Activated CD4-positive, CD25-positive, alpha-beta regulatory T cell treated with anti-CD3 and anti-CD28 coated beads, Interleukin-2, amount 50 U/mL, for 24 hours (primary cell): ENCODE measurements around the gene KRTAP9-8.
"Not testable (repeated sequence)": the region's sequence is repeated elsewhere in the genome, so short reads cannot be mapped to it uniquely, and the experiment has no call there.

Source experiments
- ATAC-seq, 2 donors: fragments of 150-1000 bp; cut with Tn5 transposase; one replicate each; pipeline ENCODE4 v1.10.0; 2021; ENCODE audit warnings: mild to moderate bottlenecking in 1 of 2, moderate library complexity in 1 of 2

Gene KRTAP9-8

GRCh38 chr17:41237949-41238437 is at the start of gene KRTAP9-8:
Gene KRTAP9-8 (plus strand): TSS chr17:41237999. CDS start chr17:41238052, 53 bp downstream.
- ATAC-seq, result not testable (repeated sequence)

- ATAC-seq, result not testable (repeated sequence)
Measured at GRCh38 chr17:41189837-41190318, 47.9 kb upstream of the KRTAP9-8 start, which contains the start of gene KRTAP9-1. Gene KRTAP9-1 (plus strand): TSS chr17:41189887. CDS start chr17:41189887, 0 bp downstream.

- no peak for ATAC-seq
Measured at GRCh38 chr17:41190328-41190727, 47.5 kb upstream of the KRTAP9-8 start.

- no peak for ATAC-seq
Measured at GRCh38 chr17:41196068-41196467, 41.7 kb upstream of the KRTAP9-8 start.

GRCh38 chr17:41199421-41200078 is 38.2 kb upstream of the KRTAP9-8 start:
- no peak for ATAC-seq

GRCh38 chr17:41211845-41212466 is 25.8 kb upstream of the KRTAP9-8 start:
- peak in 1 of 2 donors; percentile 24 for ATAC-seq

GRCh38 chr17:41212524-41213169 is 25.2 kb upstream of the KRTAP9-8 start:
- ATAC-seq, result no peak

GRCh38 chr17:41215681-41216080 is 22.1 kb upstream of the KRTAP9-8 start:
- no peak for ATAC-seq

GRCh38 chr17:41223821-41224220 is 14.0 kb upstream of the KRTAP9-8 start:
- no peak for ATAC-seq

GRCh38 chr17:41226051-41226450 is 11.7 kb upstream of the KRTAP9-8 start:
- no peak for ATAC-seq

- not testable (repeated sequence) for ATAC-seq
Measured at GRCh38 chr17:41226598-41227095, 11.2 kb upstream of the KRTAP9-8 start, which contains the start of gene KRTAP9-2. Gene KRTAP9-2 (plus strand): TSS chr17:41226648. CDS start chr17:41226655, 7 bp downstream.

- ATAC-seq, result no peak
Measured at GRCh38 chr17:41230094-41230493, 7.7 kb upstream of the KRTAP9-8 start.

- ATAC-seq, result no peak
Measured at GRCh38 chr17:41231731-41232130, 6.1 kb upstream of the KRTAP9-8 start.

GRCh38 chr17:41232399-41233105 is 5.2 kb upstream of the KRTAP9-8 start, which contains the start of gene KRTAP9-3:
Gene KRTAP9-3 (plus strand): TSS chr17:41232449. CDS start chr17:41232502, 53 bp downstream.
- not testable (repeated sequence) for ATAC-seq

- ATAC-seq, result not testable (repeated sequence)
Measured at GRCh38 chr17:41237116-41237515, 683 bp upstream of the KRTAP9-8 start.

- ATAC-seq, result not testable (repeated sequence)
Measured at GRCh38 chr17:41246995-41247787, 9.4 kb downstream of the KRTAP9-8 start.

GRCh38 chr17:41249637-41250240 is 11.9 kb downstream of the KRTAP9-8 start, which contains the start of gene KRTAP9-4:
Gene KRTAP9-4 (plus strand): TSS chr17:41249687. CDS start chr17:41249721, 34 bp downstream.
- not testable (repeated sequence) for ATAC-seq

- ATAC-seq, result no peak
Measured at GRCh38 chr17:41251261-41251660, 13.5 kb downstream of the KRTAP9-8 start.

GRCh38 chr17:41254861-41255260 is 17.1 kb downstream of the KRTAP9-8 start:
- ATAC-seq, result no peak
